ENCODE data around the gene PIPOX. TPM values are rescaled to one million over a fixed set of nuclear protein-coding genes. Genes with fewer than 3 reads are reported as not detected.

The PIPOX gene
- total RNA-seq, 2 donors from 2014 or later: 1.8 to 5.9 TPM

GRCh38 chr17:29076722-29077121 is 33.8 kb downstream of the PIPOX start:
- Mint-ChIP-seq H3K9me3 (no peaks in the 10 kb centered on the region), H3K4me1 (peaks cover 12% of the 10 kb centered on the region), H3K4me3 (no peak overlapping the region), H3K27me3 (ENCODE audit: insufficient read depth) (no peaks in the 10 kb centered on the region), H3K36me3 (ENCODE audit: low read depth) (peaks cover 13% of the 10 kb centered on the region), H3K27ac (no peak overlapping the region)
- no peaks in the 10 kb centered on the region for H3K9me3 ChIP-seq (ENCODE audit: control insufficient read depth, low read length)
- no peaks in the 10 kb centered on the region for H3K4me1 ChIP-seq (ENCODE audit: control insufficient read depth, insufficient read depth, low read length)
- 87% methylated on average over 6 to 7 of the region's 7 CpGs for WGBS, 2 experiments (ENCODE audit: insufficient coverage in 1 of 2, insufficient read length in 1 of 2)
- TF ChIP-seq CTCF (conservative IDR thresholded peaks at IDR 0.05): no peak
- no peaks in the 10 kb centered on the region for H3K36me3 ChIP-seq (ENCODE audit: control insufficient read depth, insufficient read depth, low read length)
- peak; percentile 71 for DNase-seq
- H3K27me3 ChIP-seq (ENCODE audit: control insufficient read depth, insufficient read depth, low read length, poor library complexity, severe bottlenecking): no peaks in the 10 kb centered on the region
- no peak overlapping the region for H3K4me3 ChIP-seq (ENCODE audit: low read length)
- no peak overlapping the region for H3K27ac ChIP-seq (ENCODE audit: low read depth, low read length)
- no peak overlapping the region for H3K9ac ChIP-seq (ENCODE audit: extremely low read depth, low read length, poor library complexity, severe bottlenecking)

- Histone ChIP-seq H3K36me3 (ENCODE audit: control insufficient read depth, insufficient read depth, low read length) (no peaks in the 10 kb centered on the region), H3K27me3 (ENCODE audit: control insufficient read depth, insufficient read depth, low read length, poor library complexity, severe bottlenecking) (no peaks in the 10 kb centered on the region), H3K9ac (ENCODE audit: extremely low read depth, low read length, poor library complexity, severe bottlenecking) (no peak overlapping the region), H3K4me1 (ENCODE audit: control insufficient read depth, insufficient read depth, low read length) (no peaks in the 10 kb centered on the region), H3K9me3 (ENCODE audit: control insufficient read depth, low read length) (no peaks in the 10 kb centered on the region), H3K4me3 (ENCODE audit: low read length) (no peak overlapping the region), H3K27ac (ENCODE audit: low read depth, low read length) (no peak overlapping the region)
- H3K4me3 Mint-ChIP-seq: no peak overlapping the region
- H3K27ac Mint-ChIP-seq: no peak overlapping the region
- 91 to 92% methylated on average over 5 to 7 of the region's 7 CpGs for WGBS, 2 experiments (ENCODE audit: insufficient coverage in 1 of 2, insufficient read length in 1 of 2)
- DNase-seq: no peak
- peaks cover 13% of the 10 kb centered on the region for H3K36me3 Mint-ChIP-seq (ENCODE audit: low read depth)
- no peak for TF ChIP-seq CTCF (conservative IDR thresholded peaks at IDR 0.05)
- H3K9me3 Mint-ChIP-seq: no peaks in the 10 kb centered on the region
- no peaks in the 10 kb centered on the region for H3K27me3 Mint-ChIP-seq (ENCODE audit: insufficient read depth)
- H3K4me1 Mint-ChIP-seq: peaks cover 12% of the 10 kb centered on the region
Observed at GRCh38 chr17:29077320-29077719, 34.4 kb downstream of the PIPOX start.

GRCh38 chr17:29078183-29079045 is 35.5 kb downstream of the PIPOX start:
- H3K9me3 Mint-ChIP-seq: no peaks in the 10 kb centered on the region
- Histone ChIP-seq H3K27ac (ENCODE audit: low read depth, low read length) (no peak overlapping the region), H3K9me3 (ENCODE audit: control insufficient read depth, low read length) (no peaks in the 10 kb centered on the region), H3K27me3 (ENCODE audit: control insufficient read depth, insufficient read depth, low read length, poor library complexity, severe bottlenecking) (no peaks in the 10 kb centered on the region), H3K4me1 (ENCODE audit: control insufficient read depth, insufficient read depth, low read length) (no peaks in the 10 kb centered on the region), H3K4me3 (ENCODE audit: low read length) (no peak overlapping the region), H3K9ac (ENCODE audit: extremely low read depth, low read length, poor library complexity, severe bottlenecking) (no peak overlapping the region), H3K36me3 (ENCODE audit: control insufficient read depth, insufficient read depth, low read length) (no peaks in the 10 kb centered on the region)
- no peak for TF ChIP-seq CTCF (conservative IDR thresholded peaks at IDR 0.05)
- H3K27ac Mint-ChIP-seq: no peak overlapping the region
- peaks cover 13% of the 10 kb centered on the region for H3K36me3 Mint-ChIP-seq (ENCODE audit: low read depth)
- H3K27me3 Mint-ChIP-seq (ENCODE audit: insufficient read depth): no peaks in the 10 kb centered on the region
- no peak overlapping the region for H3K4me3 Mint-ChIP-seq
- WGBS, 2 experiments (ENCODE audit: insufficient coverage in 1 of 2, insufficient read length in 1 of 2): 88 to 90% methylated on average over 7 to 9 of the region's 9 CpGs
- peaks cover 5% of the 10 kb centered on the region for H3K4me1 Mint-ChIP-seq
- DNase-seq: no peak

Data from endodermal cell (in vitro differentiated cells).